A204.1 (cell line): ENCODE data around the gene ENKD1.
"Not testable (repeated sequence)": the region's sequence is repeated elsewhere in the genome, so short reads cannot be mapped to it uniquely, and the experiment has no call there.

Source experiments
- FAIRE-seq: peaks from 2 replicates; lab custom pipeline; 2012; peaks lifted over from hg19 to GRCh38; lab: Jason Lieb, UNC

ENKD1 gene

DNA sequence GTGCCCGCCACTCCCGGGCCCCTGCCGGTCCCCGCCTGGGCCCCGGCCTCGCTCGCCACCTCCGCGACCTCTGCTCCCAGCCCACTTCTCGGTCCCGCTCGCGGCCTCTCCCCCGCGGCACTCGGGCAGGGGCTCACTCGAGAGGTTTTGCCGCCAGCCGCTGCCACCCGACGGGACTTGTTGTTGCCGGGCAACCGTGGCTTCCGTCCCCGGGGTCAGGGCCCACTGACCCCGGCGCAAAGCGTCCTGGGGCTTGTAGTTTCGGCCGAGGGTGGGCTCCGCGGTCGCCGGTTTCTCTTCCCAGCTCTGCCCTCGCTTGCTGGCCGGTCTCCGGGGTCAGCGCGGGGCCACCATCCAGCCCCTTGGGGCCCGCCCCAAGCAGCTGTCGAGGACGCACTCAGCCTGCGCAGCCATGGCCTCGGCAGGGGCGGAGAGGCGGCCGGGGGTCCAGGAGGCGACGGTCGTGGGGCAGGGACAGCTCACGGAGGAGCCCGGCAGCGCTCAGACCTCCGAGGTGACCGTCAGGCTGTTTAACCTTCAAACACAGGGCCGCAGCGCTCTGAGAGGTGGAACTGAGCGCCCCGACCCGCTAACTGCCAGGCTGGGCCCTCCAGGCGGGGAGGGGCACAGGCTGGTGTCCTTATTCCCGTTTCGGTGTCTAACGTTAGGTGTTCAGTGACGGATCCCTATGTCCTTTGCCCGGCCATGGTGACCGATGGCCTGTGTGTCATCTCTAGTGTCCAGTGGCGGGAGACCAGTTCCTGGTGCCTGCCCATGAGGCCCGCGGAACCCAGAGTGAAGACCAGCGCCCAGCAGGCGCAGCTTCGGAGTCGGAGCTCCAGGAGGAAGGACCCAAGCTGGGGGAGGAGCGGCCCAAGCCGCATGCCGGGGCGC is at the start of gene ENKD1, which contains the start of gene C16orf86:
ENKD1 (minus strand) TSS at position 192 of the 894 bp plus-strand sequence. CDS start 308 bp downstream, outside the sequence.
C16orf86 (plus strand) TSS at position 256 of the 894 bp plus-strand sequence; CDS start at position 413, 157 bp downstream.
- no peak for FAIRE-seq

DNA sequence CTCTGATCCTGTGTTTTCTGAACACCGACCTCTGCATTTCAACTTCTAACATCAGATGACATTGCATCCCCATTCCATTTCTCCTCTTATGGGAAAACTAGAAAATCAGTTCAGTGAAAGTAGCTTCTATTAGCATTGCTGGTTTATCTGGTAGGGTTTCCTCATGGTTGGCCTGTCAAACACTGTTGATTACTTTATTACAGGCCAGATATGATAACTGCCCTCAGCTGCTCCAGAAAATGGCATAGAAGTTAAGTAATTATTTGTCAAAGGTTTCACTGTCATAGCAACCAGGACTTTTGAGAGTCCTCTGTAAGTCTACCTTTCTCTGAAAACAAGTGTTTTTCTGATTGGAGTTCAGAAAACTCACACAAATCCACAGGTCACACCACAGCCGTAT is 49.5 kb upstream of the ENKD1 start:
- no peak for FAIRE-seq

DNA sequence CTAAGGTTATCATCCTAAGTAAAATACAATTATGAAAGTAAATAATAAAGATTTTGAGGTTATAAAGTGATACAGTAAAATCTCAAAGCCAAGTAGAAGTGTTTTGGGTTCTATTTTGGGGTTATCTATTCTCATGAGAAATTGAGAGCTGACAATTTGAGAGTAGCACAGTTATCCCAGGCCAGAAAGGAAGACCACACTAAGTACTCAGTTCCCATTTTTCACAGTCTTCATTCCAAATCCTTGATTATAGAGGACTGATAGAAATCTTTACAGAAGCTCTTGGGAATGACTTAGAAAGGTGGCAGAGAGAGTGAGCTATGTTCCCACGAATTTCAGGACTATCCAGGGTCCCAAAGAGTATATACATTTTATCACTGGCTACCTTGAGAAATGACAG is 48.0 kb upstream of the ENKD1 start:
- no peak for FAIRE-seq

DNA sequence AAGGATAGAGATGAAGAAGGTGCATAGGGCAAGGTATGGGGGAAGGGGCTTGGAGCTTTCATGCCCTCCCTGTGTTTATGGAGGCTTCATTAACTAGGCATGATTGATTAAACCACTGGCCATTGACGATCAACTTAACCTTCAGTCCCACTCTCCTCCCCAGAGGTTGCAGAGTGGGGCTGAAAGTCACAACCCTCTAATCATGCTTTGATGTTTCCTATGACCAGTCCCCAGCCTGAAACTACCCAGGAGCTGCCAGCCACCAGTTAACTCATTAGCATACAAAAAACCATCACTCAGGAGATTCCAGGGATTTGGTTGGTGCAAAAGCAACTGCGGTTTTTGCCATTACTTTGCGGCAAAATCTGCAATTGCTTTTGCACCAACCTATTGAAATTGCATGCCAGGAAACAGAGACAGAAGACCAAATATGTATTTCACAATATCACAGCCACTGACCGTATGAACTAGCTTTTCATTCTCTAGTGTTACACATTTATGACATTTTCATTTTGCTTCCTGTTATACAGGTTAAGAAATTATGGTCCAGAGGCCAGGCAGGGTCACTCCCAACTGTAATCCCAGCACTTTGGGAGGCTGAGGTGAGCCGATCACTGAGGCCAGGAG is 47.2 kb upstream of the ENKD1 start:
- FAIRE-seq = no peak

DNA sequence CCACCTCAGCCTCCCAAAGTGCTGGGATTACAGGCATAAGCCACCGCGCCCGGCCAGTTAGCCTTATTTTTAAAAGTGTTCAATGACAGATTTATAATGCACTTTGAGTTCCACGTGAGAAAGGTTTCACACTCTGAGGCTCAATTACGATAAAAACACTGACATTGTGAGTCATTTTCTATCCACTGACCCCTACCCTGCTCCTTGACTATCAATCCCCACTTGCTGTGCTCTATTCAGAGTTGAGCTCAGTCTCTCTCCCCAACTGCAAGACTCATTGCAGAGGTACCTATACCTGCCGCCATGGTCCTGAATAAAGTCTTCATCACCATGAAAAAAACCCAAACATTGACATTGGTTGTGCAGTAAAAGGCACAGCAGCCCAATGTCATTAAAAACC is 44.1 kb upstream of the ENKD1 start:
- no peak for FAIRE-seq

- FAIRE-seq = no peak
Observed at GRCh38 chr16:67709050-67709449, 42.5 kb upstream of the ENKD1 start.

GRCh38 chr16:67708368-67708771 is 41.8 kb upstream of the ENKD1 start:
- FAIRE-seq = no peak

DNA sequence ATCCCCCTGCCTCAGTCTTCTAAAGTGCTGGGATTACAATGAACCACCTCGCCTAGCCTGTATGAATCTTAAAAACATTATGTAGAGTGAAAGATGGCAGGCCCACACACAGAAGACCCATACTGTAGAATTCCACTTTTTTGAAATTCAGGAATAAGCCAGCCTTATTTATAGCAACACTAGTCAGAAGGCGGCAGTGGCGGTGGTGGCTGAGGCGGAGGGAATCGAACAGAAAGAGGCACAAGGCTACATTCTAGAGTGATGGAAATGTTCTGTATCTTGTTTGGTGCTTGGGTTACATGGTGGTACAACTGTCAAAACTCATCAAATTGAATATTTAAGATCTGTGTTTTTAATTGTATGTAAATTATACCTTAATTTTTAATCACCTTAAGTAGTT is 41.2 kb upstream of the ENKD1 start:
- no peak for FAIRE-seq

DNA sequence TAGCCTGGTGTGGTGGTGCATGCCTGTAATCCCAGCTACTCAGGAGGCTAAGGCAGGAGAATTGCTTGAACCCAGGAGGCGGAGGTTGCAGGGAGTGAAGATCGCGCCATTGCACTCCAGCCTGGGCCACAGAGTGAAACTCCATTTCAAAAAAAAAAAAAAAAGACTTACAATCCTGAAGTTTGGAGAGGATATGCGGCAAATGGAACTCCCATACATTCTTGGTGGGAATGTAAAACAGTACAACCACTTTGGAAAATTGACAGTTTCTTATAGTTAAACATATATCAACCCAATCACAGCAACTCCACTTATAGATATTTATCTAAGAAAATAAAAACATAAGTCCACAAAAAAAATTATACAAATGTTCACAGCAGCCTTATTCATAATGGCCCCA is 40.7 kb upstream of the ENKD1 start:
- FAIRE-seq = no peak

DNA sequence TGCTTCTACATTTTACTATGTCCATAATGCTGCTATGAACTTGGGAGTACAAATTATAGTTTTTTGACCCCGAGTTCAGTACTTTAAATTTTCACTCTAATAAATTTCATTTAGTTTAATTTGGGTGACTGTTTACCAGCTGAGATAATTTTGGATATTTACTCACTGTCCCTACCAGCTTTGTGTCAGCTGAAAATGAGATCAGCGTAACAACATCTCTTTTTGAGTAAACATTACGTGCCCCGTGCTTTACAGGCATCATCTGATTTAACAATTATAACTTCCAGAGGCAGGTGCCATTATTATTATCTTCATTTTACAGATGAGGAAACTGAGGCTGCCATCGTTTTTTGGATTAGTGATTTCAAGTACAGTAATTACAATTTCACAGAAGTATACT is 37.6 kb upstream of the ENKD1 start:
- no peak for FAIRE-seq

DNA sequence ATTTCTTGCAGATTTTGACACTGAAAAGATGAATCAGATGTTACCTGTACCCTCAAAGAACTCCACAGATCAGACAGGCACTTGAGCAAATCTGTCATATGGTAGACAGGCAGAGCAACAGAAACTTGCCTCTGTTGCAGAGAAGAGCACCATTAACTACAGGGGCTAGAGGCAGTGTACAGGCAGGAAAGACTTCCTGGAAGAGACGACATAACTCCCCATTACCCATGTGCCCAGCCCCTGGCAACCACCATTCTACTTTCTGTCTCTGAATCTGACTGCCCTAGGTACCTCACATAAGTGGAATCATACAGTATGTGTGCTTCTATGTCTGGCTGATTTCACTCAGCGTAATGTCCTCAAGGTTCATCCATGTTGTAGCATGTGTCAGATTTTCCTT is 37.1 kb upstream of the ENKD1 start:
- no peak for FAIRE-seq

- FAIRE-seq = no peak
Observed at GRCh38 chr16:67702130-67702529, 35.6 kb upstream of the ENKD1 start.

DNA sequence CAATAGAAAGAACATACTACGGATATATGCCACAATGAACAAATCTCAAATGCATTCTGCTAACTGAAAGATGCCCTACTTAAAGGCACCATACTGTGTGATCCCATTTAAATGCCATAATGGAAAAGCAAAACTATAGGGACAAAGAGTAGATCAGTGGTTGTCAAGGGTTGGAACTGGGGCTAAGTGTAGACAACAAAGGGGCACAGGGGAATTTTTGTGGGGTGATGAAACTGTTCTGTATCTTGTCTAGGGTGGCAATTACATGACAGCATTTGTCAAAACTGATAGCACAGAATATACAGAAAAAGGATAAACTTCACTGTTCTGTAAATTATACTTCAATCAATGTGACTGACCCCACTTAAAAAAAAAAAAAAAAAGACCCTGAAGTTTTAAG is 34.9 kb upstream of the ENKD1 start:
- FAIRE-seq = no peak

DNA sequence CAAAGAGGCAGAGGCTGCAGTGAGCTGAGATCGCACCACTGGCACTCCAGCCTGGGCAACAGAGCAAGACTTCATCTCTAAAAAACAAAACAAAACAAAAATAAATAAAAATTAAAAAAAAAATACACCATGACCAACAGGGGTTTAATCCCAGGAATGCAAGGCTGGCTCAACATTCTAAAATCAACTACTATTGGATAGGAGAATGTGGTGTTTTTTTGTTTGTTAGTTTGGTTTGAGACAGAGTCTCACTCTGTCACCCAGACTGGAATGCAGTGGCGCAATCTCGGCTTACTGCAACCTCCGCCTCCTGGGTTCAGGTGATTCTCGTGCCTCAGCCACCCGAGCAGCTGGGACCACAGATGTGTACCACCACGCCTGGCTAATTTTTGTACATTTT is 32.7 kb upstream of the ENKD1 start:
- no peak for FAIRE-seq

DNA sequence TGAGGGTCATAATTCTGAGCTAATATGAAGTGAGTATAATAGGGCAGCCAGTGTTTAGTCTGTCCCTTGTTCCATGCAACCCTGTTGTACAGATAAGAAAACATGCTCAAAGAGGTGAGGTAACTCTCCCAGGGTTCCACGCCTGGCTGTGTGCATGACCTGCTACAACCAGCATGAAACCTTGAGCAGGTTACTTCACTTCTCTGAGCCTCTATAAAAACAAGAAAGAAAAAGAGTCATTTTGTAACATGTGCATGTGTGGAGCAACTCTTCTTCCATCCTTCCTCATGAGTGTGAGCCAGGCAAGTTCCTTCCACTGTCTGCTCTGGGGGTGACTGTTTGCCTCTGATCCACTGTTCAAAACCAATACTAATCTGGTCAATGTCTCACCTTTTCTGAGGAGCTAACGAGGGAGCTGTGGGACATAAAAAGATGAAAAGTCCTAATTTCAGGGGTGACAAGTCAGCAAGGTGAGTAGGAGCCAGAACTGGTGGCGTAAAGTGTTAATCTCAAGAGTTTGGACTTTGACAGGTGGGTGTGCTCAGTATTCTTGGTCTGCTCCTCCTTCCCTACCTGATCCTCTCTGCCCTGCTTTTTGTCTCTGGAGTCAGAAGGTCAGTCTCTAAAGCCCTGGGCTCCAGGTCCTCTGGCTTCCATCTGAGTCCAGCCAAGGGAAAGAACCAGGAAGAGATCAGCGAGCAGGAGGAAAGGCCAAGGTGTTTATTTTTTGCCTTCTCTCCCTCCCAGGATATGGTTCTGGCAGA is 31.1 kb upstream of the ENKD1 start:
- FAIRE-seq = no peak

DNA sequence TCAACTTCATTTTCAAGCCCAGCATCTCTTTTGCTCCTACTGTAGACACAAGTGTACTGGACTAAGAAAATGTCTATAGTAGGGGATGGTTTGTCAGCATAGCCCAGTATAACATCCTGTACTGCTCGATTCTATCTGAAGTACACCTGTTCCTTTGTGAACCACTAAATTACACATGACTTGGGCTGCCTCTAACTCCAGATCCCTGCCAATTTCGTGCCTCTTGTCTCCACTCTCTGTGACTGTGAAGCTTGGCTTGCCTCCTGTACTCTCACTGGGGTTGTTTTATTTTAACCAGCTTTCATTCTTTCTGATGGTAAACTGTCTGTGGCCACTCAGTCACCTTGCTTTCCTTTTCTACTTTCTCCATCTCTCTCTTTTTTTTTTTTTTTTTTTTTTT is 28.1 kb upstream of the ENKD1 start:
- FAIRE-seq = no peak

DNA sequence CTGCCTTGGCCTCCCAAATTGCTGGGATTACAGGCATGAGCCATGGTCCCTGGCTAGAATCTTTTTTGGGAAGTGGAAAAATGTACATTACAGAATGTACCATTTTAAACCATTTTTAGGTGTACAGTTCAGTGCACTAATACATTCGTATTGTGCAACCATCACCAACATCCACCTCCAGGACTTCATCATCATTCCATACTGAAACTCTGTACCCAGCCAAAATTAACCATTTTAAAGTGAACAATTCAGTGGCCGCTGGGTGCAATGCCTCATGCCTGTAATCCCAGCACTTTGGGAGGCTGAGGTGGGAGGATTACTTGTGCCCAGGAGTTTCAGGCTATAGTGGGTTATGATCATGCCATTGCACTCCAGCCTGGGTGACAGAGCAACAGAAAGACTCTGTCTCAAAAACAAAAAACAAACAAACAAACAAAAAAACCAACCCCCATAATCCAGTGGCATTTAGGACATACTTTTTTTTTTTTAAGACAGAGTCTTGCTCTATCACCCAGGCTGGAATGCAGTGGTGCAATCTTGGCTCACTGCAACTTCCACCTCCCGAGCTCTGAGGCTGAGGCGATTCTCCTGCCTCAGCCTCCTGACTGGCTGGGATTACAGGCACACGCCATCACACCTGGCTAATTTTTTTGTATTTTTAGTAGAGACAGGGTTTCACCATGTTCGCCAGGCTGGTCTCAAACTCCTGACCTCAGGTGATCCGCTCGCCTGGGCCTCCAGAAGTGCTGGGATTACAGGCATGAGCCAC is 27.2 kb upstream of the ENKD1 start:
- not testable (repeated sequence) for FAIRE-seq

DNA sequence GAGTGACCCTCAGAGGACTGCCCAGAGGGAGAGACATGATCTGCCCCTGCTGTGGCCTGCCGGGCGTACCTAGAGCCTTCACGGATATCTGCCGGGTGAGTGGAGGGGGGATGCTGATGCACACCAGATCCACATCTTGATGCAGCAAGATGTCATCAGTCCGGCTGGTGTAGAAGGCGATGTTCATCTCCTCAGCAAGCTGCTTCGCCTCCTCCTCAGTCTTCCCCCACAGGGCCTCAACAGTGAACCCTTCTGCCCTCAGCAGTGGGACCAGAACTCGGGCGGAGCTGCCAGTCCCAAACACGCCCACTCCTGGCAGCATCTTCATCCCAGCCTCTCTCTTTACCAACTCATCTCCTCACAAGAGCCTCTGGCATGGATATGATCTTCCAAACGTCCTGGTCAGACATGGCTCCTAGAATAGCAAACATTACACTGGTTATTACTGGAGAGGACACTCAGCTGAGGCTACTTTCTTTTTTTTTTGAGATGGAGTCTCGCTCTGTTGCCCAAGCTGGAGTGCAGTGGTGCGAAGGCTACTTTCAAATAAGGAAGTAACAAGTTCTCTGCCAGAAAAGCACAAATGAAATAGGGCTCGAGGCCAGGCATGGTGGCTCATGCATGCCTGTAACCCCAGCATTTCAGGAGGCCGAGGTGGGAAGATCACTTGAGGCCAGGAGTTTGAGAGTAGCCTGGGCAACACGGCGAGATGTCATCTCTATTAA is 19.0 kb upstream of the ENKD1 start:
- FAIRE-seq = no peak

DNA sequence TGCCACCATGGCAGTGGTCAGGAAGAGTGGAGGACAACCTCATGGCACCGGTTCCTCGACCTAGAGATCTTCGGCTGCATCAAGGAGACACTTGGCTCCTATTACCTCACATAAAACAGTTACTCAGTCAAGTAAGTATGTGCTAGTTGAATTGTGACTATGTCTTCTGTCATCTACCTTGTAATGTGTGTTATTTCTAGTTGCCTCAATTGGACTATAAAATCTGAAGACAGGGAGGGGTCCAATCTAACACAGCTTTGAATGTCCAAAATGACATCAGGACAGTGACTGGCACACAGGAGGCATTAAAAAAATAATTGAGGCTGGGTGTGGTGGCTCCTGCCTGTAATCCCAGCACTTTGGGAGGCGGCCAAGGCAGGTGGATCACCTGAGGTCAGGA is 17.2 kb upstream of the ENKD1 start:
- no peak for FAIRE-seq

GRCh38 chr16:67679935-67680897 is 13.7 kb upstream of the ENKD1 start:
- FAIRE-seq = no peak
